ENCODE measurements around the gene ADGRG3. TPM values are rescaled to one million over a fixed set of nuclear protein-coding genes. Genes with fewer than 3 reads are reported as not detected.

ADGRG3 gene
- total RNA-seq, 1 donor from 2014 or later, result not detected

- DNase-seq (ENCODE audit: low read depth), result no peak
These were observed 14.0 kb downstream of the ADGRG3 start for GRCh38 chr16:57681950-57682728.

GRCh38 chr16:57682809-57683635 is 14.9 kb downstream of the ADGRG3 start:
- DNase-seq (ENCODE audit: low read depth), result no peak

- DNase-seq (ENCODE audit: low read depth), result no peak
These were observed 15.8 kb downstream of the ADGRG3 start for GRCh38 chr16:57683636-57684545.

- no peak for DNase-seq (ENCODE audit: low read depth)
These were observed 16.7 kb downstream of the ADGRG3 start for GRCh38 chr16:57684626-57685358.

- no peak for DNase-seq (ENCODE audit: low read depth)
These were observed 17.5 kb downstream of the ADGRG3 start for GRCh38 chr16:57685633-57686032.

GRCh38 chr16:57686577-57686976 is 18.5 kb downstream of the ADGRG3 start:
- no peak for DNase-seq (ENCODE audit: low read depth)

GRCh38 chr16:57687363-57687929 is 19.3 kb downstream of the ADGRG3 start:
- DNase-seq (ENCODE audit: low read depth), result no peak

- DNase-seq (ENCODE audit: low read depth), result no peak
These were observed 20.4 kb downstream of the ADGRG3 start for GRCh38 chr16:57688487-57688986.

- no peak for DNase-seq (ENCODE audit: low read depth)
These were observed 21.1 kb downstream of the ADGRG3 start for GRCh38 chr16:57688987-57689761.

- DNase-seq (ENCODE audit: low read depth), result peak; percentile 3
These were observed 21.9 kb downstream of the ADGRG3 start for GRCh38 chr16:57689762-57690558.

- no peak for DNase-seq (ENCODE audit: low read depth)
These were observed 22.8 kb downstream of the ADGRG3 start for GRCh38 chr16:57690782-57691471.

GRCh38 chr16:57692636-57693035 is 24.5 kb downstream of the ADGRG3 start:
- no peak for DNase-seq (ENCODE audit: low read depth)

- no peak for DNase-seq (ENCODE audit: low read depth)
These were observed 25.4 kb downstream of the ADGRG3 start for GRCh38 chr16:57693550-57693949.

GRCh38 chr16:57694231-57694724 is 26.2 kb downstream of the ADGRG3 start:
- DNase-seq (ENCODE audit: low read depth), result peak; percentile 59

- DNase-seq (ENCODE audit: low read depth), result peak; percentile 76
These were observed 26.9 kb downstream of the ADGRG3 start, which contains the start of gene DRC7 for GRCh38 chr16:57694725-57695679. Gene DRC7 (plus strand): TSS chr16:57694806. CDS start chr16:57697950, 3,144 bp downstream.

GRCh38 chr16:57695680-57696069 is 27.6 kb downstream of the ADGRG3 start:
- no peak for DNase-seq (ENCODE audit: low read depth)

- DNase-seq (ENCODE audit: low read depth), result no peak
These were observed 28.1 kb downstream of the ADGRG3 start for GRCh38 chr16:57696240-57696639.

Data from renal cortical epithelial cell (primary cell).